ENCODE data around the gene LRPAP1.

LRPAP1 gene

GRCh38 chr4:3520276-3520675, 11.9 kb downstream of the LRPAP1 start:
- no peak overlapping the region for H3K4me3 ChIP-seq (ENCODE audit: low read depth, low read length)
- in situ Hi-C loops (cut with HindIII; ENCODE audit: low sequenced_read_pairs) = no loop called here
- TF ChIP-seq CTCF (IDR thresholded peaks at IDR 0.05; ENCODE audit: low read depth, low read length, missing control alignments) = no peak
- DNase-seq (ENCODE audit: low read depth) = no peak

- in situ Hi-C loops (cut with HindIII; ENCODE audit: low sequenced_read_pairs) = no loop called here
- no peak for DNase-seq (ENCODE audit: low read depth)
- TF ChIP-seq CTCF (IDR thresholded peaks at IDR 0.05; ENCODE audit: low read depth, low read length, missing control alignments) = no peak
- no peak overlapping the region for H3K4me3 ChIP-seq (ENCODE audit: low read depth, low read length)
Measured at GRCh38 chr4:3519468-3520264, 12.6 kb downstream of the LRPAP1 start.

GRCh38 chr4:3518941-3519340, 13.3 kb downstream of the LRPAP1 start:
- in situ Hi-C loops (cut with HindIII; ENCODE audit: low sequenced_read_pairs) = no loop called here
- no peak for DNase-seq (ENCODE audit: low read depth)
- TF ChIP-seq CTCF (IDR thresholded peaks at IDR 0.05; ENCODE audit: low read depth, low read length, missing control alignments) = no peak
- H3K4me3 ChIP-seq (ENCODE audit: low read depth, low read length) = no peak overlapping the region

GRCh38 chr4:3518511-3518880, 13.7 kb downstream of the LRPAP1 start:
- TF ChIP-seq CTCF (IDR thresholded peaks at IDR 0.05; ENCODE audit: low read depth, low read length, missing control alignments) = no peak
- DNase-seq (ENCODE audit: low read depth) = no peak
- in situ Hi-C loops (cut with HindIII; ENCODE audit: low sequenced_read_pairs) = no loop called here
- H3K4me3 ChIP-seq (ENCODE audit: low read depth, low read length) = no peak overlapping the region

GRCh38 chr4:3517731-3518510, 14.3 kb downstream of the LRPAP1 start:
- no peak for DNase-seq (ENCODE audit: low read depth)
- in situ Hi-C loops (cut with HindIII; ENCODE audit: low sequenced_read_pairs) = no loop called here
- no peak for TF ChIP-seq CTCF (IDR thresholded peaks at IDR 0.05; ENCODE audit: low read depth, low read length, missing control alignments)
- H3K4me3 ChIP-seq (ENCODE audit: low read depth, low read length) = no peak overlapping the region

GRCh38 chr4:3516836-3517730, 15.1 kb downstream of the LRPAP1 start:
- no peak for TF ChIP-seq CTCF (IDR thresholded peaks at IDR 0.05; ENCODE audit: low read depth, low read length, missing control alignments)
- no peak for DNase-seq (ENCODE audit: low read depth)
- H3K4me3 ChIP-seq (ENCODE audit: low read depth, low read length) = no peak overlapping the region
- in situ Hi-C loops (cut with HindIII; ENCODE audit: low sequenced_read_pairs) = no loop called here

Measured in astrocyte of the cerebellum (primary cell).